A673 (cell line): ENCODE measurements around the gene PHC2.

Experiments used
- EZH2 ChIP-seq: fragments of 200-600 bp; sonication (generic); IDR thresholded peaks from 2 replicates; pipeline ENCODE4 v1.6.1; 2017; ENCODE audit warnings: borderline replicate concordance, low read depth, mild to moderate bottlenecking, mixed read lengths, antibody characterized with exemption, low read length; ENCODE audit not compliant: poor library complexity, severe bottlenecking
- TF ChIP-seq, protein P1 (sequence below): fragments of 300-800, 200-600 bp; sonication (generic); conservative IDR thresholded peaks from 2 replicates; pipeline ENCODE4 v1.5.1; 2017; ENCODE audit warnings: low read depth, mild to moderate bottlenecking, antibody characterized with exemption, low read length, moderate library complexity, mixed read lengths

DNA sequence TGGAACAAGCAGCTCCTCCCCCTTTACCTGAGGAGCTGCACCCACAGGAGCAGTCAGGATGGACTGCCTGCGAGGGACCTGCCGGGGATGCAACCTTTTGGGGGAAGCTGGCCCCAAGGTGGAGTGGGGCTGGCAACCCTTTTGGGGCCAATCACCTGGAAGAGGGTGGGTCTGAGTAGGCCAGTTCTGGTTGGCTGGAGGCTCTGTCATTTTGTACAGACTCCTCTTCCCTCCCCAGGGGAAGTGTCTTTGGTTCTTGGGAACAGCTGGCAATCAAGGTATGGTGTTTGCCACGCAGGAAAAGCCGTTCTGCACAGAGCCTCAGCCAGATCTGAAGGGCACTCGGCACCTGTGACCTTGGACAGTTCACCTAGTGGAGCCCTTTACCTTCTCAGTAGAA lies 109.7 kb downstream of the PHC2 start:
- TF ChIP-seq, protein P1, sequence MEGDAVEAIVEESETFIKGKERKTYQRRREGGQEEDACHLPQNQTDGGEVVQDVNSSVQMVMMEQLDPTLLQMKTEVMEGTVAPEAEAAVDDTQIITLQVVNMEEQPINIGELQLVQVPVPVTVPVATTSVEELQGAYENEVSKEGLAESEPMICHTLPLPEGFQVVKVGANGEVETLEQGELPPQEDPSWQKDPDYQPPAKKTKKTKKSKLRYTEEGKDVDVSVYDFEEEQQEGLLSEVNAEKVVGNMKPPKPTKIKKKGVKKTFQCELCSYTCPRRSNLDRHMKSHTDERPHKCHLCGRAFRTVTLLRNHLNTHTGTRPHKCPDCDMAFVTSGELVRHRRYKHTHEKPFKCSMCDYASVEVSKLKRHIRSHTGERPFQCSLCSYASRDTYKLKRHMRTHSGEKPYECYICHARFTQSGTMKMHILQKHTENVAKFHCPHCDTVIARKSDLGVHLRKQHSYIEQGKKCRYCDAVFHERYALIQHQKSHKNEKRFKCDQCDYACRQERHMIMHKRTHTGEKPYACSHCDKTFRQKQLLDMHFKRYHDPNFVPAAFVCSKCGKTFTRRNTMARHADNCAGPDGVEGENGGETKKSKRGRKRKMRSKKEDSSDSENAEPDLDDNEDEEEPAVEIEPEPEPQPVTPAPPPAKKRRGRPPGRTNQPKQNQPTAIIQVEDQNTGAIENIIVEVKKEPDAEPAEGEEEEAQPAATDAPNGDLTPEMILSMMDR = no peak
- TF ChIP-seq EZH2 = no peak
